NK-92 (cell line): ENCODE data around the gene CELF5.
"Not testable (repeated sequence)": the region's sequence is repeated elsewhere in the genome, so short reads cannot be mapped to it uniquely, and the experiment has no call there.

ENCODE experiments used
- DNase-seq: peaks from one replicate; lab custom pipeline; 2025; ENCODE audit not compliant: unreplicated experiment; lab: John Stamatoyannopoulos, UW

CELF5 gene

DNA sequence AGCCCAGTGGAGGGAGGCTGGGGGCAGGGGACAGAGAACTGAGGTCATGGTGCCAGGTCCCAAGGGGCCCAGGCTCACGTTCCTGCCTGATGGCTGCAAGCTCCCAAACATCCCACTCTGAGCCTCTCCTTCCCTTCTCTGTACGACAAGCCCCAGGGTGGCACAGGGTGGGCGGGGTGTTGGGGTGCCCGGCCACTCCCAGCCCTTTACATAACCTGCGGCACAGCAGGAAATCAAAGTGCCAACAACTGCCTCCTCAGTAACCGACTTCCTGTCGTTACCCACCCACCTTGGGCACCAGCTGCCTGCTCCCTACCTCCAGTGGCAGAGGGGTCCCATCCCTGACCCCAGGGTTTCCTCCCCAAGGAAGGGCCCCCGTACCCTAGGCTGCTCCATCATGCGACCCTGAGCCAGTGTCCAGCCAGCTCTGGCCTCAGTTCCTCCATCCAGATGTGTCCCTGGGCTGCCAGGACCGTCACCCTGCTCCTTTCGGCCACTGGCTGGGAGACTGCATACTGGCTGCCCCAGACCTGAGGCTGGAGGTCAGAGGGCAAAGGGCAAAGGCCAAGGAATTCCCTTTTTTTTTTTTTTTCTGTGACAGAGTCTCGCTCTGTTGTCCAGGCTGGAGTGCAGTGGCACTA, 114.2 kb downstream of the CELF5 start:
- DNase-seq: no peak

DNA sequence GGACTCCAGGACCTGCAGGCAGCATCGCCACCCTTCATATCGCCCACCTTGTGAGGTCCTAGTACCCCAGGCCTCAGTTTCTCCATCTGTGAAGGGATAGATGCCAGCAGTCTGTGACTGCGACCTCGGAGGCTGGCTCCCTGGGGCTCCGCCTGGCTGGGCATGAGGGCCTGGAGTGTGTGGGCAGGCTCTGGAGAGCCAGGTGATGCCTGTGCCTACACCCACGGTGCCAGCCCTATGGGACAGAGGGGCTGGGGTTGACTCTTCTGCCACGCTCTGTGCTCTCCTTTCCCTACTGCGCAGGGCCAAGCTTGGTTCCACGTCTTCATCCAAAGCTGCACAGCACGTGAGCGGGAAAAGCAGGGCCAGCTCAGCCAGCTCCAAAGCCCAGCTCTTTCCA, 115.9 kb downstream of the CELF5 start:
- no peak for DNase-seq

- DNase-seq: no peak
Observed at GRCh38 chr19:3342246-3342645, 117.8 kb downstream of the CELF5 start.

GRCh38 chr19:3342962-3343361, 118.5 kb downstream of the CELF5 start:
- DNase-seq: not testable (repeated sequence)

- DNase-seq: no peak
Observed at GRCh38 chr19:3343619-3344502, 119.4 kb downstream of the CELF5 start.

DNA sequence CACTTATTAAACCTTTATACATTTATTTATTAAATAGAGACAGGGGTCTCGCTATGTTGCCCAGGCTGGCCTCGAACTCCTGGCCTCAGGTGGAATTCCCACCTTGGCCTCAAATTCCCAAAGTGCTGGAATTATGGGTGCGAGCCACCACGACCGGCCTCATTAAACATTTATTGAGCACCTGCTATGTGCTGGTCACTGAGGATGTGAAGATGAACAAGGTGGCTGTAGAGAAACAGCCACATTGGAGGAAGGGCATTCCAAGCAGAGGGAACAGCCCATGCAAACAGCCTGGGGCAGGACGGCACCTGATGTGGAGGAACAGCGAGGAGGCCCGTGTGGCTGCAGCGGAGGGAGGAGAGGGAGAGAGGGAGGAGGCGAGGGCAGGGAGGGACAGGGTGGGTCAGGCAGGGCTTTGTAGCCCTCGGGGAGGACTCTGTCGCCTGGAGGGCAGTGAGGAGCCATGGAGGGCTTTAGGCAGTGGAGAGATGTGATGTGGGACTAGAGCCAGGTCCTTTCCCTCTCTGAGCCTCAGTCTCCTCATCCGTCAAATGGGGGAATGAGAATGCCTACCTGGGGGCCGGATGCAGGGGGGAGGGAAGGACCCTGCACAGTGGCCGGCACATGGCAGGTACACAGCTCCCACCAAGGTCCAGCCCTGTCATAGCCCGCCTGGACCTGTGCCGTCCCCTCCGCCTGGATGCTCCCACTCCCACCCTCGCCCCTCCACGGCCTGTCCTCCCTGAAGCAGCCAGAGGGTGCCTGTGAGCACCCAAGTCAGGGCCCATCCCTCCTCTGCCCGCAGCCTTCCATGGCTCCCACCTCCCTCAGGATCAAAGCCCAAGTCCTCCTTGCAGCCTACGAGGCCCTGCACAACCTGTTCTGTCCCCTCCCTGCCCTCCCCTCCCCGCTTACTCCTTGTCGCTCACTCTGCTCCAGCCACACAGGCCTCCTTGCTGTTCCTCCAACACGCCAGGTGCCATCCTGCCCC, 120.4 kb downstream of the CELF5 start:
- DNase-seq: no peak

- no peak for DNase-seq
Observed at GRCh38 chr19:3345850-3346460, 121.5 kb downstream of the CELF5 start.
